ENCODE measurements around the gene TTBK2. TPM values are rescaled to one million over a fixed set of nuclear protein-coding genes. Genes with fewer than 3 reads are reported as not detected.
A peak's percentile ranks its signal among the peaks of the same experiment; 100 is the strongest.

Gene TTBK2
- total RNA-seq, 1 experiment from 2014 or later = 10.6 TPM

DNA sequence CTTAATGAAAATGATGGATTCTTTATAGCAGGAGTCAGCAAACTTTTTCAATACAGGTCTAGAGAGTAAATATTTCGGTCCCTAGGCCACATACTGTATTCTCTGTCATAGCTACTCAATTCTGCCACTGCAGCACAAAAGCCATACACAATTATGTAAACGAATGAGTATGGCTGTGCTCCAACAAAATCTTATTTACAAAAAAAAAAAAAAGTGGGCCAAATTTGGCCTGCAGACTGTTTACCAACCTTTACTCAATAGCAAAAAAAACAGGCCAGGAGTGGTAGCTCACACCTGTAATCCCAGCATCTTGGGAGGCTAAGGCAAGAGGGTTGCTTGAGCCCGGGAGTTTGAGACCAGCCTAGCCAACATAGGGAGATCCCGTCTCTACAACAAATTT lies 41.1 kb downstream of the TTBK2 start:
- Histone ChIP-seq H3K23me2 (ENCODE audit: insufficient read length, low read depth, low read length, poor library complexity, severe bottlenecking) (no peaks in the 10 kb centered on the region), H3K9me3 (ENCODE audit: control insufficient read depth, low read depth, low read length) (no peaks in the 10 kb centered on the region), H4K20me1 (ENCODE audit: control insufficient read depth, insufficient read depth, insufficient read length) (no peaks in the 10 kb centered on the region), H4K8ac (replicated peaks; ENCODE audit: insufficient read length, low read depth, low read length) (no peak overlapping the region), H2AFZ (ENCODE audit: low read length) (no peak overlapping the region), H4K91ac (ENCODE audit: insufficient read length, low read depth, low read length) (no peak overlapping the region), H2BK12ac (ENCODE audit: insufficient read length, low read depth, low read length) (no peak overlapping the region), H3K23ac (ENCODE audit: insufficient read length, low read depth, low read length) (no peak overlapping the region), H2BK20ac (ENCODE audit: low read depth, low read length, poor library complexity, severe bottlenecking) (no peak overlapping the region), H4K5ac (ENCODE audit: insufficient read length, low read depth, low read length) (no peak overlapping the region), H2AK5ac (ENCODE audit: insufficient read length, low read length) (no peak overlapping the region), H2BK120ac (ENCODE audit: low read depth, low read length, poor library complexity, severe bottlenecking) (no peak overlapping the region), H3K4me2 (ENCODE audit: insufficient read depth, insufficient read length, low read length) (no peak overlapping the region), H3K79me2 (ENCODE audit: insufficient read depth, low read length) (no peaks in the 10 kb centered on the region), H2BK5ac (ENCODE audit: insufficient read length, low read length) (no peak overlapping the region), H3T11ph (ENCODE audit: low read length) (no peak overlapping the region), H3K9ac (ENCODE audit: extremely low read depth, insufficient read length, low read length) (no peak overlapping the region), H3K18ac (ENCODE audit: insufficient read length, low read depth, low read length) (no peak overlapping the region), H3K4me1 (ENCODE audit: insufficient read depth, low read length) (no peaks in the 10 kb centered on the region), H3K79me1 (ENCODE audit: insufficient read depth, low read depth, low read length, poor library complexity, severe bottlenecking) (no peaks in the 10 kb centered on the region), H3K56ac (ENCODE audit: insufficient read length, low read depth, low read length) (no peak overlapping the region), H3K14ac (ENCODE audit: insufficient read depth, low read length) (no peak overlapping the region), H3K27ac (ENCODE audit: insufficient read length, low read depth, low read length) (no peak overlapping the region), H3K4ac (ENCODE audit: low read depth, low read length) (no peak overlapping the region), H3K27me3 (ENCODE audit: insufficient read depth, low read length) (no peaks in the 10 kb centered on the region), H2BK15ac (ENCODE audit: low read depth, low read length) (no peak overlapping the region)
- peaks cover 8% of the 10 kb centered on the region in 2 experiments for H3K9me3 Mint-ChIP-seq
- peak overlapping the region in 2 of 3 experiments; percentile 13 to 52; a peak in 1 of 7 replicates for H3K27ac Mint-ChIP-seq
- no peaks in the 10 kb centered on the region for H3K27me3 Mint-ChIP-seq (ENCODE audit: low read depth)
- no CpG with 5 or more reads among the region's 4 CpGs for WGBS (ENCODE audit: extremely low coverage, insufficient read length, low lambda C conversion rate)
- TF ChIP-seq, protein P1, sequence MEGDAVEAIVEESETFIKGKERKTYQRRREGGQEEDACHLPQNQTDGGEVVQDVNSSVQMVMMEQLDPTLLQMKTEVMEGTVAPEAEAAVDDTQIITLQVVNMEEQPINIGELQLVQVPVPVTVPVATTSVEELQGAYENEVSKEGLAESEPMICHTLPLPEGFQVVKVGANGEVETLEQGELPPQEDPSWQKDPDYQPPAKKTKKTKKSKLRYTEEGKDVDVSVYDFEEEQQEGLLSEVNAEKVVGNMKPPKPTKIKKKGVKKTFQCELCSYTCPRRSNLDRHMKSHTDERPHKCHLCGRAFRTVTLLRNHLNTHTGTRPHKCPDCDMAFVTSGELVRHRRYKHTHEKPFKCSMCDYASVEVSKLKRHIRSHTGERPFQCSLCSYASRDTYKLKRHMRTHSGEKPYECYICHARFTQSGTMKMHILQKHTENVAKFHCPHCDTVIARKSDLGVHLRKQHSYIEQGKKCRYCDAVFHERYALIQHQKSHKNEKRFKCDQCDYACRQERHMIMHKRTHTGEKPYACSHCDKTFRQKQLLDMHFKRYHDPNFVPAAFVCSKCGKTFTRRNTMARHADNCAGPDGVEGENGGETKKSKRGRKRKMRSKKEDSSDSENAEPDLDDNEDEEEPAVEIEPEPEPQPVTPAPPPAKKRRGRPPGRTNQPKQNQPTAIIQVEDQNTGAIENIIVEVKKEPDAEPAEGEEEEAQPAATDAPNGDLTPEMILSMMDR (conservative IDR thresholded peaks at IDR 0.05) = no peak
- H3K36me3 Mint-ChIP-seq (ENCODE audit: insufficient read depth in 1 of 3, low read depth in 3 of 3) = peaks cover 0 to 13% (median 8%) of the 10 kb centered on the region in 3 experiments; a peak in 5 of 7 replicates
- no peak overlapping the region for H3K4me3 Mint-ChIP-seq
- peaks cover 0 to 6% of the 10 kb centered on the region in 2 experiments; a peak in 1 of 4 replicates for H3K4me1 Mint-ChIP-seq
- no peak for DNase-seq

Data from H9 (cell line).